Measurements from ENCODE around the gene OR10H4. TPM values are rescaled to one million over a fixed set of nuclear protein-coding genes. Genes with fewer than 3 reads are reported as not detected.

OR10H4 gene
- polyA plus RNA-seq, 1 donor (not counting 4 experiments of a cell fraction or from before 2014, with no cell fraction given), result not detected

DNA sequence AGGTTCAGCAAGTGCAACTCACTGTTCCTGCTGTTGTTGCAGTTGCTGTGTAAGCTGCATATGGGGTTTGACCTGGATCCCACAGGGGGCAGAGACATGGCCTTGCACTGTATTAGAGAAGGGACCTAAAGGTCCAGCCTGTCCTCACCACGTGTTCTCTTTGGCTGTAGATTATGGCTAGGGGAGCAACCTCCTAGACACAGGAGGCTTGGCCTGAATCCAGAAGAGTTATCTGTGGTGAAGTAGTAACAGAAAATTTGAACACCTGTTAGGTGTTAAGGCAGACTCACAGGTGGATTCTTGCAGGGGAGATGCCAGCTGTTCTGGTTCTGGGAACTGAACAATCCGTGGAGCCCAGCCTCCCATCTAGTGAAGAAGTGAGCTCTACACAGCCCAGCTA, 11.0 kb upstream of the OR10H4 start:
- Histone ChIP-seq H3K79me2 (ENCODE audit: control insufficient read depth, insufficient read depth, low read length) (no peaks in the 10 kb centered on the region), H3K9me3 (ENCODE audit: control insufficient read depth, low read depth, low read length) (no peaks in the 10 kb centered on the region), H3K9ac (ENCODE audit: control insufficient read depth, extremely low read depth, insufficient read depth, low read length) (no peak overlapping the region), H4K20me1 (ENCODE audit: control insufficient read depth, extremely low read depth, insufficient read depth, low read length) (no peaks in the 10 kb centered on the region), H3K27ac (ENCODE audit: control insufficient read depth, insufficient read depth, low read length) (no peak overlapping the region), H3K27me3 (ENCODE audit: control insufficient read depth, extremely low read depth, insufficient read depth, low read length) (no peaks in the 10 kb centered on the region), H3K9me1 (ENCODE audit: control insufficient read depth, extremely low read depth, insufficient read depth, low read length) (peaks cover 2% of the 10 kb centered on the region), H3K4me2 (ENCODE audit: control insufficient read depth, extremely low read depth, insufficient read depth, low read depth, low read length) (no peak overlapping the region), H3K4me3 (ENCODE audit: control insufficient read depth in 2 of 3, extremely low read depth in 1 of 3, insufficient read depth in 2 of 3, low read depth in 1 of 3, low read length in 3 of 3) (no peak overlapping the region), H2AFZ (ENCODE audit: control insufficient read depth, low read length) (no peak overlapping the region), H3K4me1 (ENCODE audit: control insufficient read depth, extremely low read depth, insufficient read depth, low read length) (peaks cover 15% of the 10 kb centered on the region), H3K36me3 (ENCODE audit: control insufficient read depth in 2 of 2, extremely low read depth in 1 of 2, insufficient read depth in 2 of 2, low read length in 2 of 2) (no peaks in the 10 kb centered on the region)
- TF ChIP-seq, protein P1, sequence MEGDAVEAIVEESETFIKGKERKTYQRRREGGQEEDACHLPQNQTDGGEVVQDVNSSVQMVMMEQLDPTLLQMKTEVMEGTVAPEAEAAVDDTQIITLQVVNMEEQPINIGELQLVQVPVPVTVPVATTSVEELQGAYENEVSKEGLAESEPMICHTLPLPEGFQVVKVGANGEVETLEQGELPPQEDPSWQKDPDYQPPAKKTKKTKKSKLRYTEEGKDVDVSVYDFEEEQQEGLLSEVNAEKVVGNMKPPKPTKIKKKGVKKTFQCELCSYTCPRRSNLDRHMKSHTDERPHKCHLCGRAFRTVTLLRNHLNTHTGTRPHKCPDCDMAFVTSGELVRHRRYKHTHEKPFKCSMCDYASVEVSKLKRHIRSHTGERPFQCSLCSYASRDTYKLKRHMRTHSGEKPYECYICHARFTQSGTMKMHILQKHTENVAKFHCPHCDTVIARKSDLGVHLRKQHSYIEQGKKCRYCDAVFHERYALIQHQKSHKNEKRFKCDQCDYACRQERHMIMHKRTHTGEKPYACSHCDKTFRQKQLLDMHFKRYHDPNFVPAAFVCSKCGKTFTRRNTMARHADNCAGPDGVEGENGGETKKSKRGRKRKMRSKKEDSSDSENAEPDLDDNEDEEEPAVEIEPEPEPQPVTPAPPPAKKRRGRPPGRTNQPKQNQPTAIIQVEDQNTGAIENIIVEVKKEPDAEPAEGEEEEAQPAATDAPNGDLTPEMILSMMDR (optimal IDR thresholded peaks at IDR 0.05 in 1 of 3, IDR thresholded peaks at IDR 0.05 in 1 of 3, conservative IDR thresholded peaks at IDR 0.05 in 1 of 3; ENCODE audit: extremely low read depth in 1 of 3, insufficient read depth in 2 of 3, low read length in 3 of 3), result no peak
- TF ChIP-seq EZH2 (IDR thresholded peaks at IDR 0.05; ENCODE audit: low read length), result no peak
- FAIRE-seq (no peak), DNase-seq (ENCODE audit: low read depth, low spot score) (no peak)
- dilution Hi-C loops (cut with MboI; ENCODE audit: extremely low pct_ligation_motif_present, low sequenced_read_pairs), result no loop called here

- Histone ChIP-seq H3K4me3 (ENCODE audit: control insufficient read depth in 2 of 3, extremely low read depth in 1 of 3, insufficient read depth in 2 of 3, low read depth in 1 of 3, low read length in 3 of 3) (no peak overlapping the region), H4K20me1 (ENCODE audit: control insufficient read depth, extremely low read depth, insufficient read depth, low read length) (no peaks in the 10 kb centered on the region), H3K9me1 (ENCODE audit: control insufficient read depth, extremely low read depth, insufficient read depth, low read length) (no peaks in the 10 kb centered on the region), H3K4me1 (ENCODE audit: control insufficient read depth, extremely low read depth, insufficient read depth, low read length) (no peaks in the 10 kb centered on the region), H3K79me2 (ENCODE audit: control insufficient read depth, insufficient read depth, low read length) (no peaks in the 10 kb centered on the region), H3K9ac (ENCODE audit: control insufficient read depth, extremely low read depth, insufficient read depth, low read length) (no peak overlapping the region), H3K27me3 (ENCODE audit: control insufficient read depth, extremely low read depth, insufficient read depth, low read length) (peaks cover 3% of the 10 kb centered on the region), H2AFZ (ENCODE audit: control insufficient read depth, low read length) (no peak overlapping the region), H3K27ac (ENCODE audit: control insufficient read depth, insufficient read depth, low read length) (no peak overlapping the region), H3K4me2 (ENCODE audit: control insufficient read depth, extremely low read depth, insufficient read depth, low read depth, low read length) (no peak overlapping the region), H3K36me3 (ENCODE audit: control insufficient read depth in 2 of 2, extremely low read depth in 1 of 2, insufficient read depth in 2 of 2, low read length in 2 of 2) (no peaks in the 10 kb centered on the region), H3K9me3 (ENCODE audit: control insufficient read depth, low read depth, low read length) (peaks cover 3% of the 10 kb centered on the region)
- DNase-seq (ENCODE audit: low read depth, low spot score), result no peak
- FAIRE-seq, result no peak
- no peak for TF ChIP-seq EZH2 (IDR thresholded peaks at IDR 0.05; ENCODE audit: low read length)
- TF ChIP-seq, protein P1 (optimal IDR thresholded peaks at IDR 0.05 in 1 of 3, IDR thresholded peaks at IDR 0.05 in 1 of 3, conservative IDR thresholded peaks at IDR 0.05 in 1 of 3; ENCODE audit: extremely low read depth in 1 of 3, insufficient read depth in 2 of 3, low read length in 3 of 3), result no peak
- dilution Hi-C loops (cut with MboI; ENCODE audit: extremely low pct_ligation_motif_present, low sequenced_read_pairs), result no loop called here
These were observed 4.4 kb upstream of the OR10H4 start for GRCh38 chr19:15944401-15944800.

Measured in keratinocyte (primary cell).